ENCODE data around the gene NHLRC2.

The NHLRC2 gene

GRCh38 chr10:113865901-113866300 is 11.4 kb downstream of the NHLRC2 start:
- H3K27me3 ChIP-seq (ENCODE audit: control insufficient read depth, insufficient read depth, low read length) = no peaks in the 10 kb centered on the region
- peaks cover 14% of the 10 kb centered on the region for H3K36me3 ChIP-seq (ENCODE audit: control insufficient read depth, low read depth, low read length)
- no peak overlapping the region for H3K27ac ChIP-seq (ENCODE audit: low read length)
- no peak overlapping the region for H3K4me3 ChIP-seq (ENCODE audit: low read length)
- no peak overlapping the region for H3K9ac ChIP-seq (ENCODE audit: low read length)
- no peaks in the 10 kb centered on the region for H3K4me1 ChIP-seq (ENCODE audit: control insufficient read depth, low read depth, low read length)
- no peaks in the 10 kb centered on the region for H3K9me3 ChIP-seq (ENCODE audit: control insufficient read depth, low read depth, low read length)

- H3K27ac ChIP-seq (ENCODE audit: low read length) = no peak overlapping the region
- H3K4me1 ChIP-seq (ENCODE audit: control insufficient read depth, low read depth, low read length) = no peaks in the 10 kb centered on the region
- H3K4me3 ChIP-seq (ENCODE audit: low read length) = no peak overlapping the region
- H3K9me3 ChIP-seq (ENCODE audit: control insufficient read depth, low read depth, low read length) = no peaks in the 10 kb centered on the region
- peaks cover 8% of the 10 kb centered on the region for H3K36me3 ChIP-seq (ENCODE audit: control insufficient read depth, low read depth, low read length)
- no peak overlapping the region for H3K9ac ChIP-seq (ENCODE audit: low read length)
- no peaks in the 10 kb centered on the region for H3K27me3 ChIP-seq (ENCODE audit: control insufficient read depth, insufficient read depth, low read length)
Observed at GRCh38 chr10:113866551-113867394, 12.3 kb downstream of the NHLRC2 start.

- Histone ChIP-seq H3K9me3 (ENCODE audit: control insufficient read depth, low read depth, low read length) (no peaks in the 10 kb centered on the region), H3K36me3 (ENCODE audit: control insufficient read depth, low read depth, low read length) (peaks cover 8% of the 10 kb centered on the region)
Observed at GRCh38 chr10:113867904-113868303, 13.4 kb downstream of the NHLRC2 start.

GRCh38 chr10:113869789-113870188 is 15.3 kb downstream of the NHLRC2 start:
- H3K4me3 ChIP-seq (ENCODE audit: low read length) = no peak overlapping the region
- H3K27me3 ChIP-seq (ENCODE audit: control insufficient read depth, insufficient read depth, low read length) = no peaks in the 10 kb centered on the region
- no peak overlapping the region for H3K27ac ChIP-seq (ENCODE audit: low read length)
- H3K9ac ChIP-seq (ENCODE audit: low read length) = no peak overlapping the region
- no peaks in the 10 kb centered on the region for H3K4me1 ChIP-seq (ENCODE audit: control insufficient read depth, low read depth, low read length)
- H3K36me3 ChIP-seq (ENCODE audit: control insufficient read depth, low read depth, low read length) = peaks cover 4% of the 10 kb centered on the region
- H3K9me3 ChIP-seq (ENCODE audit: control insufficient read depth, low read depth, low read length) = no peaks in the 10 kb centered on the region

More at GRCh38 chr10:113867904-113868303, 13.4 kb downstream of the NHLRC2 start:
- Histone ChIP-seq H3K9ac (ENCODE audit: low read length) (no peak overlapping the region), H3K27me3 (ENCODE audit: control insufficient read depth, insufficient read depth, low read length) (no peaks in the 10 kb centered on the region), H3K4me3 (ENCODE audit: low read length) (no peak overlapping the region), H3K27ac (ENCODE audit: low read length) (no peak overlapping the region), H3K4me1 (ENCODE audit: control insufficient read depth, low read depth, low read length) (no peaks in the 10 kb centered on the region)

GRCh38 chr10:113872139-113873030 is 17.9 kb downstream of the NHLRC2 start:
- Histone ChIP-seq H3K27me3 (ENCODE audit: control insufficient read depth, insufficient read depth, low read length) (no peaks in the 10 kb centered on the region), H3K36me3 (ENCODE audit: control insufficient read depth, low read depth, low read length) (peaks cover 4% of the 10 kb centered on the region), H3K27ac (ENCODE audit: low read length) (no peak overlapping the region), H3K9me3 (ENCODE audit: control insufficient read depth, low read depth, low read length) (no peaks in the 10 kb centered on the region), H3K9ac (ENCODE audit: low read length) (no peak overlapping the region), H3K4me1 (ENCODE audit: control insufficient read depth, low read depth, low read length) (no peaks in the 10 kb centered on the region), H3K4me3 (ENCODE audit: low read length) (no peak overlapping the region)

GRCh38 chr10:113875212-113875611 is 20.8 kb downstream of the NHLRC2 start:
- Histone ChIP-seq H3K4me3 (ENCODE audit: low read length) (no peak overlapping the region), H3K9ac (ENCODE audit: low read length) (no peak overlapping the region), H3K27ac (ENCODE audit: low read length) (no peak overlapping the region), H3K36me3 (ENCODE audit: control insufficient read depth, low read depth, low read length) (peaks cover 10% of the 10 kb centered on the region), H3K4me1 (ENCODE audit: control insufficient read depth, low read depth, low read length) (no peaks in the 10 kb centered on the region), H3K27me3 (ENCODE audit: control insufficient read depth, insufficient read depth, low read length) (no peaks in the 10 kb centered on the region), H3K9me3 (ENCODE audit: control insufficient read depth, low read depth, low read length) (no peaks in the 10 kb centered on the region)

- Histone ChIP-seq H3K27ac (ENCODE audit: low read length) (no peak overlapping the region), H3K4me1 (ENCODE audit: control insufficient read depth, low read depth, low read length) (no peaks in the 10 kb centered on the region), H3K9me3 (ENCODE audit: control insufficient read depth, low read depth, low read length) (no peaks in the 10 kb centered on the region), H3K36me3 (ENCODE audit: control insufficient read depth, low read depth, low read length) (peaks cover 10% of the 10 kb centered on the region), H3K4me3 (ENCODE audit: low read length) (no peak overlapping the region), H3K9ac (ENCODE audit: low read length) (no peak overlapping the region), H3K27me3 (ENCODE audit: control insufficient read depth, insufficient read depth, low read length) (no peaks in the 10 kb centered on the region)
Observed at GRCh38 chr10:113876461-113876860, 22.0 kb downstream of the NHLRC2 start.

- peaks cover 15% of the 10 kb centered on the region for H3K36me3 ChIP-seq (ENCODE audit: control insufficient read depth, low read depth, low read length)
- H3K4me1 ChIP-seq (ENCODE audit: control insufficient read depth, low read depth, low read length) = no peaks in the 10 kb centered on the region
- H3K27me3 ChIP-seq (ENCODE audit: control insufficient read depth, insufficient read depth, low read length) = no peaks in the 10 kb centered on the region
- no peaks in the 10 kb centered on the region for H3K9me3 ChIP-seq (ENCODE audit: control insufficient read depth, low read depth, low read length)
- no peak overlapping the region for H3K4me3 ChIP-seq (ENCODE audit: low read length)
- no peak overlapping the region for H3K9ac ChIP-seq (ENCODE audit: low read length)
- H3K27ac ChIP-seq (ENCODE audit: low read length) = no peak overlapping the region
Observed at GRCh38 chr10:113879691-113880090, 25.2 kb downstream of the NHLRC2 start.

GRCh38 chr10:113880236-113880635 is 25.8 kb downstream of the NHLRC2 start:
- Histone ChIP-seq H3K36me3 (ENCODE audit: control insufficient read depth, low read depth, low read length) (peaks cover 18% of the 10 kb centered on the region), H3K27me3 (ENCODE audit: control insufficient read depth, insufficient read depth, low read length) (no peaks in the 10 kb centered on the region), H3K9ac (ENCODE audit: low read length) (no peak overlapping the region), H3K27ac (ENCODE audit: low read length) (no peak overlapping the region), H3K9me3 (ENCODE audit: control insufficient read depth, low read depth, low read length) (no peaks in the 10 kb centered on the region), H3K4me3 (ENCODE audit: low read length) (no peak overlapping the region), H3K4me1 (ENCODE audit: control insufficient read depth, low read depth, low read length) (no peaks in the 10 kb centered on the region)

- Histone ChIP-seq H3K4me1 (ENCODE audit: control insufficient read depth, low read depth, low read length) (no peaks in the 10 kb centered on the region), H3K9ac (ENCODE audit: low read length) (no peak overlapping the region), H3K9me3 (ENCODE audit: control insufficient read depth, low read depth, low read length) (no peaks in the 10 kb centered on the region), H3K4me3 (ENCODE audit: low read length) (no peak overlapping the region), H3K36me3 (ENCODE audit: control insufficient read depth, low read depth, low read length) (peaks cover 30% of the 10 kb centered on the region), H3K27me3 (ENCODE audit: control insufficient read depth, insufficient read depth, low read length) (no peaks in the 10 kb centered on the region), H3K27ac (ENCODE audit: low read length) (no peak overlapping the region)
Observed at GRCh38 chr10:113882240-113882639, 27.8 kb downstream of the NHLRC2 start.

- Histone ChIP-seq H3K4me3 (ENCODE audit: low read length) (no peak overlapping the region), H3K27me3 (ENCODE audit: control insufficient read depth, insufficient read depth, low read length) (no peaks in the 10 kb centered on the region), H3K27ac (ENCODE audit: low read length) (no peak overlapping the region), H3K36me3 (ENCODE audit: control insufficient read depth, low read depth, low read length) (peaks cover 31% of the 10 kb centered on the region), H3K9ac (ENCODE audit: low read length) (no peak overlapping the region), H3K4me1 (ENCODE audit: control insufficient read depth, low read depth, low read length) (no peaks in the 10 kb centered on the region), H3K9me3 (ENCODE audit: control insufficient read depth, low read depth, low read length) (no peaks in the 10 kb centered on the region)
Observed at GRCh38 chr10:113889911-113890310, 35.5 kb downstream of the NHLRC2 start.

All from iPS-18a (cell line).